ENCODE results near the gene RNF151.

Gene RNF151

GRCh38 chr16:1976951-1977874 is 10.6 kb downstream of the RNF151 start:
- H3K27me3 ChIP-seq (ENCODE audit: control insufficient read depth, low read length) = peaks cover 22% of the 10 kb centered on the region
- H3K4me2 ChIP-seq (ENCODE audit: low read length) = no peak overlapping the region
- no peak overlapping the region for H3K27ac ChIP-seq (ENCODE audit: low read depth, low read length)
- TF ChIP-seq EZH2phosphoT487 (IDR thresholded peaks at IDR 0.05; ENCODE audit: borderline replicate concordance, low read length) = no peak
- TF ChIP-seq CTCF (IDR thresholded peaks at IDR 0.05; ENCODE audit: low read depth, low read length, poor library complexity, severe bottlenecking) = no peak
- H4K20me1 ChIP-seq (ENCODE audit: control insufficient read depth, insufficient read depth, low read depth, low read length) = no peaks in the 10 kb centered on the region
- peaks cover 55% of the 10 kb centered on the region for H3K36me3 ChIP-seq (ENCODE audit: control insufficient read depth, low read length)
- H3K9me2 ChIP-seq (replicated peaks; ENCODE audit: control insufficient read depth, low read length) = no peaks in the 10 kb centered on the region
- H3K9me3 ChIP-seq (ENCODE audit: control insufficient read depth, insufficient read depth, low read length) = no peaks in the 10 kb centered on the region
- H3K4me3 ChIP-seq (ENCODE audit: low read length) = no peak overlapping the region
- peaks cover 24% of the 10 kb centered on the region for H3K79me2 ChIP-seq (ENCODE audit: control insufficient read depth, low read length)
- H3K4me1 ChIP-seq (ENCODE audit: control insufficient read depth, low read length) = peaks cover 21% of the 10 kb centered on the region
- peaks cover 8% of the 10 kb centered on the region for H3F3A ChIP-seq (ENCODE audit: control insufficient read depth, insufficient read depth)

- H3K4me2 ChIP-seq (ENCODE audit: low read length) = no peak overlapping the region
- peaks cover 8% of the 10 kb centered on the region for H3F3A ChIP-seq (ENCODE audit: control insufficient read depth, insufficient read depth)
- H3K4me1 ChIP-seq (ENCODE audit: control insufficient read depth, low read length) = peaks cover 16% of the 10 kb centered on the region
- no peak overlapping the region for H3K27ac ChIP-seq (ENCODE audit: low read depth, low read length)
- no peaks in the 10 kb centered on the region for H3K9me3 ChIP-seq (ENCODE audit: control insufficient read depth, insufficient read depth, low read length)
- H3K27me3 ChIP-seq (ENCODE audit: control insufficient read depth, low read length) = peaks cover 29% of the 10 kb centered on the region
- TF ChIP-seq EZH2phosphoT487 (IDR thresholded peaks at IDR 0.05; ENCODE audit: borderline replicate concordance, low read length) = no peak
- peaks cover 18% of the 10 kb centered on the region for H3K79me2 ChIP-seq (ENCODE audit: control insufficient read depth, low read length)
- H3K9me2 ChIP-seq (replicated peaks; ENCODE audit: control insufficient read depth, low read length) = no peaks in the 10 kb centered on the region
- H3K4me3 ChIP-seq (ENCODE audit: low read length) = no peak overlapping the region
- H3K36me3 ChIP-seq (ENCODE audit: control insufficient read depth, low read length) = peaks cover 54% of the 10 kb centered on the region
- H4K20me1 ChIP-seq (ENCODE audit: control insufficient read depth, insufficient read depth, low read depth, low read length) = no peaks in the 10 kb centered on the region
Measured at GRCh38 chr16:1977875-1978268, 11.2 kb downstream of the RNF151 start.

GRCh38 chr16:1978476-1979120 is 11.9 kb downstream of the RNF151 start:
- Histone ChIP-seq H3F3A (ENCODE audit: control insufficient read depth, insufficient read depth) (peaks cover 8% of the 10 kb centered on the region), H3K4me2 (ENCODE audit: low read length) (no peak overlapping the region), H3K27ac (ENCODE audit: low read depth, low read length) (no peak overlapping the region), H3K4me3 (ENCODE audit: low read length) (no peak overlapping the region), H3K27me3 (ENCODE audit: control insufficient read depth, low read length) (peaks cover 36% of the 10 kb centered on the region), H3K36me3 (ENCODE audit: control insufficient read depth, low read length) (peaks cover 54% of the 10 kb centered on the region), H3K79me2 (ENCODE audit: control insufficient read depth, low read length) (peaks cover 11% of the 10 kb centered on the region), H4K20me1 (ENCODE audit: control insufficient read depth, insufficient read depth, low read depth, low read length) (no peaks in the 10 kb centered on the region), H3K9me2 (replicated peaks; ENCODE audit: control insufficient read depth, low read length) (no peaks in the 10 kb centered on the region), H3K9me3 (ENCODE audit: control insufficient read depth, insufficient read depth, low read length) (no peaks in the 10 kb centered on the region), H3K4me1 (ENCODE audit: control insufficient read depth, low read length) (peaks cover 13% of the 10 kb centered on the region)
- TF ChIP-seq EZH2phosphoT487 (IDR thresholded peaks at IDR 0.05; ENCODE audit: borderline replicate concordance, low read length) (no peak), CTCF (IDR thresholded peaks at IDR 0.05; ENCODE audit: low read depth, low read length, poor library complexity, severe bottlenecking) (no peak)

Measured in DOHH2 (cell line).